Measurements from ENCODE around the gene TKT. TPM values are rescaled to one million over a fixed set of nuclear protein-coding genes. Genes with fewer than 3 reads are reported as not detected.

TKT gene
- total and polyA plus RNA-seq, 2 experiments from 2014 or later, result 584 to 1,411 TPM

- no peak for TF ChIP-seq REST (IDR thresholded peaks at IDR 0.05; ENCODE audit: unreplicated experiment)
Observed at GRCh38 chr3:53188720-53189119, 67.1 kb downstream of the TKT start (continued).

GRCh38 chr3:53188136-53188685 is 67.6 kb downstream of the TKT start:
- H2AFZ ChIP-seq, result no peak overlapping the region
- no peak overlapping the region for H3K4me3 ChIP-seq
- Mint-ChIP-seq H3K27me3 (ENCODE audit: insufficient read depth, low read depth, poor library complexity) (peaks cover 5% of the 10 kb centered on the region), H3K9me3 (no peaks in the 10 kb centered on the region), H3K4me3 (no peak overlapping the region), H3K4me1 (peaks cover 9% of the 10 kb centered on the region), H3K36me3 (ENCODE audit: low read depth) (no peaks in the 10 kb centered on the region; the same call in 2 of the 3 replicates), H3K27ac (no peak overlapping the region)
- no peaks in the 10 kb centered on the region for H3K79me2 ChIP-seq (replicated peaks; ENCODE audit: insufficient read depth)
- TF ChIP-seq ZNF114 (CRISPR knock-in tag; IDR thresholded peaks at IDR 0.05) (no peak), REST (IDR thresholded peaks at IDR 0.05; ENCODE audit: unreplicated experiment) (no peak), ETS1 (IDR thresholded peaks at IDR 0.05) (no peak), NANOG (IDR thresholded peaks at IDR 0.05; ENCODE audit: borderline replicate concordance) (no peak), EZH2 (IDR thresholded peaks at IDR 0.05; ENCODE audit: low read depth, unreplicated experiment) (no peak), JUNB (IDR thresholded peaks at IDR 0.05; ENCODE audit: unreplicated experiment) (no peak), ZNF331 (CRISPR knock-in tag; IDR thresholded peaks at IDR 0.05; ENCODE audit: low read depth) (no peak), CREB1 (CRISPR knock-in tag; IDR thresholded peaks at IDR 0.05; ENCODE audit: low read depth) (no peak)
- H3F3A ChIP-seq (replicated peaks; ENCODE audit: low read depth), result no peaks in the 10 kb centered on the region
- H3K27me3 ChIP-seq (ENCODE audit: insufficient read depth), result no peaks in the 10 kb centered on the region
- no peak overlapping the region for H3K27ac ChIP-seq (ENCODE audit: low read depth)
- H3K36me3 ChIP-seq (ENCODE audit: insufficient read depth), result no peaks in the 10 kb centered on the region
- no peaks in the 10 kb centered on the region for H3K9me2 ChIP-seq (ENCODE audit: insufficient read depth)
- no peak for DNase-seq (ENCODE audit: low spot score)
- ATAC-seq, result no peak
- no peak overlapping the region for H3K4me2 ChIP-seq
- no peaks in the 10 kb centered on the region for H3K4me1 ChIP-seq (ENCODE audit: insufficient read depth)
- H4K20me1 ChIP-seq (replicated peaks; ENCODE audit: insufficient read depth), result no peaks in the 10 kb centered on the region
